DND-41 (cell line): ENCODE data around the gene CADPS.

ENCODE experiments used
- ATAC-seq: fragments of 200-7000 bp; cut with Tn5 transposase; 3 replicates; pipeline ENCODE4 v1.9.1; 2021; ENCODE audit warnings: low read depth; ENCODE audit not compliant: insufficient read depth
- DNase-seq: peaks from one replicate; pipeline ENCODE4 v3.0.0-alpha.2; 2020
- H2AFZ ChIP-seq: 2 replicates; pipeline ENCODE4 v1.6.0; 2012; ENCODE audit warnings: low read depth, low read length
- H3K27ac ChIP-seq: 2 replicates; pipeline ENCODE4 v1.5.1; 2012; ENCODE audit warnings: low read length, inconsistent platforms
- H3K27me3 ChIP-seq: fragments of 200-600 bp; sonication (generic); 2 replicates; pipeline ENCODE4 v1.6.0; 2012; ENCODE audit warnings: low read length, mild to moderate bottlenecking, inconsistent platforms; ENCODE audit not compliant: insufficient read depth, poor library complexity
- H3K36me3 ChIP-seq: 2 replicates; pipeline ENCODE4 v1.5.1; 2012; ENCODE audit warnings: low read length, inconsistent platforms; ENCODE audit not compliant: insufficient read depth
- H3K4me1 ChIP-seq: 2 replicates; pipeline ENCODE4 v1.5.1; 2012; ENCODE audit warnings: mild to moderate bottlenecking, low read length; ENCODE audit not compliant: insufficient read depth
- H3K4me2 ChIP-seq: 2 replicates; pipeline ENCODE4 v1.6.0; 2012; ENCODE audit warnings: mild to moderate bottlenecking, moderate library complexity, low read length, inconsistent platforms; ENCODE audit not compliant: insufficient read depth
- H3K4me3 ChIP-seq, 2 experiments: fragments of 200-600 bp in 1 of 2; shearing (Covaris generic) in 1 of 2; 2 replicates each; pipeline ENCODE4 v1.5.1; 2012 to 2016; ENCODE audit warnings: inconsistent platforms in 2 of 2, low read length in 2 of 2, mild to moderate bottlenecking in 2 of 2, low read depth in 1 of 2, moderate library complexity in 1 of 2
- H3K79me2 ChIP-seq: 2 replicates; pipeline ENCODE4 v1.6.0; 2012; ENCODE audit warnings: low read length, inconsistent platforms; ENCODE audit not compliant: insufficient read depth
- H3K9ac ChIP-seq: 2 replicates; pipeline ENCODE4 v1.6.0; 2012; ENCODE audit warnings: low read depth, mild to moderate bottlenecking, inconsistent platforms, low read length, moderate library complexity
- H3K9me3 ChIP-seq: 2 replicates; pipeline ENCODE4 v1.5.1; 2012; ENCODE audit warnings: low read length, moderate library complexity, mild to moderate bottlenecking, inconsistent platforms; ENCODE audit not compliant: insufficient read depth, severe bottlenecking
- H4K20me1 ChIP-seq: 2 replicates; pipeline ENCODE4 v1.6.0; 2012; ENCODE audit warnings: low read length; ENCODE audit not compliant: insufficient read depth
- CTCF ChIP-seq: IDR thresholded peaks from 2 replicates; pipeline ENCODE4 v1.5.1; 2012; ENCODE audit warnings: borderline replicate concordance, low read length, moderate library complexity, mild to moderate bottlenecking; ENCODE audit not compliant: poor library complexity, severe bottlenecking; ENCODE audit errors: extremely low read depth
- EZH2 ChIP-seq: IDR thresholded peaks from 3 replicates; pipeline ENCODE4 v1.6.1; 2012; ENCODE audit warnings: borderline replicate concordance, low read depth, mild to moderate bottlenecking, moderate library complexity, low read length, inconsistent platforms; ENCODE audit not compliant: severe bottlenecking

The CADPS gene

GRCh38 chr3:62876064-62876463 lies 848 bp upstream of the CADPS start:
- no peak overlapping the region for H3K4me2 ChIP-seq
- peak; percentile 11 for DNase-seq

DNA sequence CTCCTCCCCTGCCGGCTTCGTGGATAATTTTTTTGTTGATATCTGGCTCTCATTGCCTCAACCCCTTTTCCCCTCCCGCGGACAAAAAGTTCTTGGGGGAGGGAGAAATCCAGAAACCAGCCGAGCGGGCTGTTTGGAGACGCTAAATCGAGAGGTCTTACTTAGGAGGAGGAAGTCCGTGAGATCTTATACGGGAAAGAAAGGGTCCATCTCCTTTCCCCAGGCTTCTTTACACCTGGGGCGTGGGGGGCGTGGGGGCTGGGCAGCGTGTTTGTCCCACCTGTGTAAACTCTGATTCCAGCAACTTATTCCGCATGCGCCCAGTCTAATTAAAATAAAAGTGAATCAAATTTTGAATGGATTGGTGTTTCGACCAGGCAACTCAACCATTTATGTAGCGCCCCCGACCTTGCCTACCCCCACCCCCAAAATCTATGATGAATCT lies 364 bp upstream of the CADPS start:
- Histone ChIP-seq H3K4me1 (no peaks in the 10 kb centered on the region), H3K79me2 (no peaks in the 10 kb centered on the region), H3K4me2 (no peak overlapping the region), H3K9me3 (no peaks in the 10 kb centered on the region), H3K9ac (no peak overlapping the region), H3K27ac (no peak overlapping the region), H4K20me1 (no peaks in the 10 kb centered on the region), H3K4me3 (no peak overlapping the region), H3K36me3 (no peaks in the 10 kb centered on the region), H2AFZ (no peak overlapping the region), H3K27me3 (no peaks in the 10 kb centered on the region)
- TF ChIP-seq CTCF (no peak), EZH2 (no peak)
- DNase-seq: no peak
- ATAC-seq: no peak

More at GRCh38 chr3:62876064-62876463, 848 bp upstream of the CADPS start:
- TF ChIP-seq EZH2 (no peak), CTCF (no peak)
- no peak for ATAC-seq
- no peak overlapping the region for H2AFZ ChIP-seq
- H3K9ac ChIP-seq: no peak overlapping the region
- H3K9me3 ChIP-seq: no peaks in the 10 kb centered on the region
- H3K27ac ChIP-seq: no peak overlapping the region
- H3K36me3 ChIP-seq: no peaks in the 10 kb centered on the region
- no peak overlapping the region for H3K4me3 ChIP-seq
- H3K79me2 ChIP-seq: no peaks in the 10 kb centered on the region
- no peaks in the 10 kb centered on the region for H3K4me1 ChIP-seq
- no peaks in the 10 kb centered on the region for H4K20me1 ChIP-seq
- H3K27me3 ChIP-seq: no peaks in the 10 kb centered on the region

- TF ChIP-seq EZH2 (no peak), CTCF (peak; percentile 30)
- peak; percentile 5 for DNase-seq
- no peak overlapping the region for H3K27ac ChIP-seq
- no peaks in the 10 kb centered on the region for H3K36me3 ChIP-seq
- H3K4me1 ChIP-seq: no peaks in the 10 kb centered on the region
- no peak overlapping the region for H2AFZ ChIP-seq
- no peak overlapping the region for H3K4me2 ChIP-seq
- H3K9me3 ChIP-seq: no peaks in the 10 kb centered on the region
- no peak overlapping the region for H3K4me3 ChIP-seq
- no peak overlapping the region for H3K9ac ChIP-seq
- H3K27me3 ChIP-seq: no peaks in the 10 kb centered on the region
- ATAC-seq: no peak
- H4K20me1 ChIP-seq: no peaks in the 10 kb centered on the region
- H3K79me2 ChIP-seq: no peaks in the 10 kb centered on the region
Measured at GRCh38 chr3:62873761-62874710, 1.2 kb downstream of the CADPS start.
